Measurements from ENCODE around the gene CACNA1C. TPM values are rescaled to one million over a fixed set of nuclear protein-coding genes. Genes with fewer than 3 reads are reported as not detected.

Gene CACNA1C
- total and polyA plus RNA-seq, 5 donors: 34.6 to 163 (median 123) TPM

DNA sequence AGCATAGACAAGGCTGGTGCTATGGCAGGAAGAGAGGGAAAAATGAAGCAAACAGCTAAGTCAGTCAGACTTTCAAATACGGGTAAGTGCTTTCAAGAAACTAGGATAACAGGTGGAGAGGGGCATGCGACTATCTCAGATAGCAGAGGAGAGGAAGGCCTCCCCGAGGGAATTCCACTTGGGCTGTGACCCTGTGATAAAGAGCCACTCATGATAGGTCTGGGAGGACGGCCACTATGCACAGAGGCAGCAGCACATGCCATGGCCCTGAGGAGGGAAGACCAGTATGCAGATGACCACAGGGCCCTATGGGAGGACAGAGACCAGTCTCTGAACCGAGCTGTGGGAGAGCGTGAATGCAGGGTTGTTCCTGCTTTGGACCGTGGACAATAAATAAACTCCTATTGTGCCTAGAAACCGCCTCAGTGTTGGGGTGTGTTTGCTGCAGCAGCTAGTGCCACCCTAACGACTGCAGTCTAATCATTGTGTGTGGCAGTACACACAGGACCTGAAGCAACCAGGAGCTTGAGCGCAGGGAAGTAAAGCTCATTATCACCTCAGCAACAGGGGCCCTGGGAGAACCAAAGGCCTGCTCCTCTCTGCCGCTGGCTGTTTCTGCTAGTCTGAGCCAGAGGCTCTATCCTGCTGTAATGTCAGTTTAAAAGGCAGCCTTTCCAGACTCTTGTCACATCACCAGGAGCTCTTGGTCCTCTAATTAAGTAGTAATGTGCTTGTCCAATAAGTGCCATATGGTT is 119.1 kb downstream of the CACNA1C start:
- WGBS: 65% methylated on average over 11 of the region's 11 CpGs
- Histone ChIP-seq H3K9me3 (ENCODE audit: control insufficient read depth, low read length) (no peaks in the 10 kb centered on the region), H3K27me3 (ENCODE audit: control insufficient read depth, insufficient read depth) (no peaks in the 10 kb centered on the region), H3K27ac (ENCODE audit: low read length) (peak overlapping the region; percentile 42), H3K4me3 (ENCODE audit: low read length) (no peak overlapping the region), H3K4me1 (ENCODE audit: control insufficient read depth, insufficient read depth, low read length) (peaks cover 32% of the 10 kb centered on the region)
- ATAC-seq (peak in 1 of 2 donors; percentile 4), DNase-seq (no peak)
- intact Hi-C loops (cut with DNase I): no loop called here

DNA sequence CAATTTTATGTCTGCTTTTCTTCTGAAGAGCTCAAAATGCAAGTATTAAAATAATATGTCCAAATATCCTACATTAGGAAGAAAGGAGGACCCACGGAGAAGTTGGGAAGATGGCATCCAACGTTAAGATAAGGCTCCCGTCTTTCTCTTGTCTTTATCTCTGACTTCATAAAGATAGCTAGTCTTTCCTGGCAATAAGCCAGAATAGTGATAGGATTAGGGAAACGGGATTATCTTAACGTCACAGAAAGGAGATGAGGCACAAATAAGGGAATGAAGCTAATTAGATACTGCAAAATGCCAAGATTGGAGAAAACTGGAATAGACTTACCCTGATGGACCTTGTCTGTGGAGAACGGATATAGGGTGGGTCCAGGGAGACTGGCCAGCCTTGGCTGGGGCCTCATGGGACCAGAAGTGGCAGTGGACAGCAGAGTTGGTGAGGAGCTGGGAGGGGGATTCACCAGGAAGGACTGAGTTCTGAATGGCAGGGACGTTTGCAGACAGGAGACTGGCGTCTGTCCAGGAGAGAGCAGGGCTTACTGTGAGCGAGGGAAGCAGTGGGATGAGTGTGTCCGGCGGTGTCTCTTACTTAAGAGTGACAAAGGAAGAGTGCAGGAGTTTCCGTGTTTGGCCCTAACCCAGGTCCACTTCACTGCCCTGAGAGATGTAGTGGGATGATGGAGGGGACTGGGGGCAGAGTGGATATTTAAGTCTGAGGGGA is 119.9 kb downstream of the CACNA1C start:
- peak in 2 of 3 donors; percentile 48 to 69 for DNase-seq
- intact Hi-C loops (cut with DNase I): no loop called here
- H3K4me1 ChIP-seq (ENCODE audit: control insufficient read depth, insufficient read depth, low read length): peaks cover 32% of the 10 kb centered on the region

DNA sequence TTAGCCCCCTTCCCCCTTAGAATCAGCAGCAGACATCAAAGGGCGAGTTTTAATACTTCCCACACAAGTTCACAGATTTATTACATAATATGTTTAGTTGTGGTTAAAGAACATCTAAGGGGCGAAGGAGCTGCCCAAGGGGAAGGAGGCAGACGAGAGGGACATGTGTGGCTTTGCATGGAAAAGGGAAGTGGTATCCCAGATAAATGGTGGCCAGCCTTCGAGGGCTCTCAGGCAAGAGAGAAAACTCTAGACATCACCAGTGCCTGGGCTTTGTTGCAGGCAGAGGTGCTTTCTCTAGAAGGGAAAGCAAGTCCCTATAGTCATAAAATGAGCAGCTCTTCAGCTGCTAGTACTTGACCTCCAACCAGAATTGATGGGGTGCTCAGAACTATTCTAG is 121.2 kb downstream of the CACNA1C start:
- Histone ChIP-seq H3K4me3 (ENCODE audit: low read length) (no peak overlapping the region), H3K27me3 (ENCODE audit: control insufficient read depth, insufficient read depth) (no peaks in the 10 kb centered on the region), H3K4me1 (ENCODE audit: control insufficient read depth, insufficient read depth, low read length) (peaks cover 29% of the 10 kb centered on the region), H3K27ac (ENCODE audit: low read length) (no peak overlapping the region), H3K9me3 (ENCODE audit: control insufficient read depth, low read length) (no peaks in the 10 kb centered on the region)
- 76% methylated on average over 4 of the region's 4 CpGs for WGBS
- no peak for DNase-seq
- ATAC-seq: no peak
- intact Hi-C loops (cut with DNase I): no loop called here

More for the DNA sequence above, 119.9 kb downstream of the CACNA1C start:
- Histone ChIP-seq H3K27ac (ENCODE audit: low read length) (peak overlapping the region; percentile 63), H3K4me3 (ENCODE audit: low read length) (no peak overlapping the region), H3K9me3 (ENCODE audit: control insufficient read depth, low read length) (no peaks in the 10 kb centered on the region), H3K27me3 (ENCODE audit: control insufficient read depth, insufficient read depth) (no peaks in the 10 kb centered on the region)
- ATAC-seq: peak; percentile 22 to 35
- WGBS: 25% methylated on average over 12 of the region's 12 CpGs

DNA sequence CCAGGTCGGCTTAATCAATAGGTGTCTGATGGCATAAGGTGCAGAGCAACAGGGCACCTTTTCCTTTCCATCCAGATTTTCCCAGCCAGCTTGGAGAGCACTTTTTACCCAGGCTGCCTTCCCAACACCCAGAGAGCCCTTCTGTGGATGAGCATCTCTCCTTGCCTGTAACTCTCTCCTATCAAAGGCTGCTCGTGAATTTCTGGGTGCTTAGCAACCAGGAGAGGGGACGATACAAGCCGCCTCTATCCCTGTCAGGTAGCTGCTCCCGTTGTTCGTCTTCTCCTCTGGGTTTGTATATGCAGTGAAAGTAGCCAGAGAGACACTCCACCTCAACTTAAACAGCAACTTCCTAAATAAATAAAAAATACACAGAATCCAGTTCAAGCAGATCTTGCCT is 124.2 kb downstream of the CACNA1C start:
- Histone ChIP-seq H3K9me3 (ENCODE audit: control insufficient read depth, low read length) (no peaks in the 10 kb centered on the region), H3K27ac (ENCODE audit: low read length) (no peak overlapping the region), H3K4me3 (ENCODE audit: low read length) (no peak overlapping the region), H3K4me1 (ENCODE audit: control insufficient read depth, insufficient read depth, low read length) (peaks cover 18% of the 10 kb centered on the region), H3K27me3 (ENCODE audit: control insufficient read depth, insufficient read depth) (no peaks in the 10 kb centered on the region)
- intact Hi-C loops (cut with DNase I): no loop called here
- DNase-seq (no peak), ATAC-seq (no peak)
- 84% methylated on average over 6 of the region's 6 CpGs for WGBS

DNA sequence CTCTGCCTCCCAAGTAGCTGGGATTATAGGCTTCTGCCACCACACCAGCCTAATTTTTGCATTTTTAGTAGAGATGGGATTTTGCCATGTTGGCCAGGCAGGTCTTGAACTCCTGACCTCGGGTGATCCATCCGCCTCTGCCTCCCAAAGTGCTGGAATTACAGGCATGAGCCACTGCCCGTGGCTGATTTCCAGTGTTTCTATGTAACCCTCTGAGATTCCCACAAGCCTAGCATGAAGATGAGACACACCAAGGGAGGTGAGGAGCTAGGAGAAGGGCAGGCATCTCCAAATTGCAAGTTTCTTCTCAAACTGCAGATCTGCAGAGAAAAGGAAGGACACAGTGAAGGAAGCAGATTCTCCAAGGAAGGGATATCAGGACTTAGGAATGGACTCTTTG is 125.0 kb downstream of the CACNA1C start:
- intact Hi-C loops (cut with DNase I): no loop called here
- H3K27ac ChIP-seq (ENCODE audit: low read length): no peak overlapping the region
- H3K4me3 ChIP-seq (ENCODE audit: low read length): no peak overlapping the region
- H3K27me3 ChIP-seq (ENCODE audit: control insufficient read depth, insufficient read depth): no peaks in the 10 kb centered on the region
- no peak for ATAC-seq
- 74% methylated on average over 3 of the region's 3 CpGs for WGBS
- no peaks in the 10 kb centered on the region for H3K9me3 ChIP-seq (ENCODE audit: control insufficient read depth, low read length)
- H3K4me1 ChIP-seq (ENCODE audit: control insufficient read depth, insufficient read depth, low read length): peaks cover 16% of the 10 kb centered on the region
- no peak for DNase-seq

DNA sequence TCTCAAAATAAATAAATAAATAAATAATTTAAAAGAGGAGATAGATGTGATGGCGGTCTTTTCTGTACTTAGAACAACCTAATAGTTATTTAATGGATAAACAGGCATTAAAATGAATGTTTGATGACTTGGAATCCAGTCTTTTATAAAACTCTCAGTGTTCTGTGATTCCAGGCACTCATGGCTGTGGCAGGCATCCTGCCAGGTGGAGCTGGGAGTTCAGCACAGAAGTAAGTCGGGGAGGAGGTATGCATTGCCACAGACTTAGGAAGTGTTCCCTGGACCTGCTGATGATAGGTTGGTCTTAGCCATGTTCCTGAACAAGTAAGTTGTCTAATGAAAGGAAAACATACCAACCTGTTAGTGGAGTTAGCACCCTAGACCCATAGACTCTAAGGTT is 126.3 kb downstream of the CACNA1C start:
- H3K4me3 ChIP-seq (ENCODE audit: low read length): no peak overlapping the region
- intact Hi-C loops (cut with DNase I): no loop called here
- ATAC-seq: no peak
- peak in 1 of 3 donors; percentile 61 for DNase-seq
- peak overlapping the region; percentile 61 for H3K27ac ChIP-seq (ENCODE audit: low read length)
- H3K9me3 ChIP-seq (ENCODE audit: control insufficient read depth, low read length): no peaks in the 10 kb centered on the region
- peaks cover 11% of the 10 kb centered on the region for H3K4me1 ChIP-seq (ENCODE audit: control insufficient read depth, insufficient read depth, low read length)
- H3K27me3 ChIP-seq (ENCODE audit: control insufficient read depth, insufficient read depth): no peaks in the 10 kb centered on the region
- WGBS: 88% methylated on average over 2 of the region's 2 CpGs

DNA sequence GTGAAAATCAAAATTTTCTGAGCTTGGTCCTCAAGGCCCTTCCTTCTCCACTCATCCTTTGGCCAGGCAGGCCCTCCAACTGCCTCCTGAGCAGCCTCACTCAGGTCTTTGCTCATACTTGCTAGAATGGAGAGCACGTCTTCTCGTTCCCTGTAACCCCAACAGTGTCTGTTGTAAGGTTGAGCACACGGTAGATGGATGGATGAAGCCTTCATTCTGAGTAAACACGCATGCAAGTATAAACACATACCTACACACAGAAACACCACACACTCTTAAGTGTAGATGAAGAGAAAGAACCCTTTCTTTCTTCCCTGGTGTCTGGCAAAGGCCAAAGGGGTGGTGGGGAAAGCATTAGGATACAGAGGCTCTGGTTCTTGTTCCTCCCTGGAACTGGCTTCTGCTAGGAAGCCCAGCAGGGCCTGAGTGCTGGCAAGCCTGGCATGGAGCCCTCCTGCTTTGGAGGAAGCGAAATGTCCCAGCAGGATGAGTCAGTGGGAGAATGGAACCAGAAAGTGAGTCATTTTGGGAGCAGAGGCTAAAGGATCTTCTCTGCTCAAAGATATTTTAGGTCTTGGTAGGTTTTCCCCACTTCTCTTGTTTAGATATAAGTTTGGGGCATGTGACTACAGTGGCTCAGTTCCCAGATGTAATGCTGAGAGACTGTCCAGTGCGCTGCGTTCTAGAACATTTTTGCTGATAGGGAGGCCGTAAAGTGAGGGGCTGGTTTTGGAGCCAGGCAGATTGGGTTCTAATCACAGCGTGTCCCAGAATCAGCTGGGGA is 127.4 kb downstream of the CACNA1C start:
- Histone ChIP-seq H3K27me3 (ENCODE audit: control insufficient read depth, insufficient read depth) (no peaks in the 10 kb centered on the region), H3K9me3 (ENCODE audit: control insufficient read depth, low read length) (no peaks in the 10 kb centered on the region), H3K4me1 (ENCODE audit: control insufficient read depth, insufficient read depth, low read length) (peaks cover 11% of the 10 kb centered on the region), H3K27ac (ENCODE audit: low read length) (peak overlapping the region; percentile 66), H3K4me3 (ENCODE audit: low read length) (no peak overlapping the region)
- ATAC-seq (peak; percentile 87 to 88), DNase-seq (peak; percentile 87 to 90 (median 87))
- intact Hi-C loops (cut with DNase I): no loop called here
- 58% methylated on average over 9 of the region's 9 CpGs for WGBS

DNA sequence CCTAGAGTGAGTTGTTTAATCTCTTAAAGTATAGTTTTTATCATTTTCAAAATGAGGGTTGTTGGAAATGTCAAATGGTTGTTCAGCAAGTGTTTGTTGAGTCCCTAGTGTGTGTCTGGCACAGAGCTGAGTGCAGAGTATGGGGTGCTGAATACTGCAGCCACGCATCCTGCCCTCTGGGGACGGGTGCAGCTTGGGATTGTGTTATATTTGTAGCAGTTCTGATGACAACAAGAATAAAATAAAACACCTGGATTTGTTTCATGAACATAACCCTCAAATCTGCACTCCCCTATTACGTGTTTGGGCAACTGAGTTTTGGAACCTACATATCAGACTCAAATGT is 127.9 kb downstream of the CACNA1C start:
- Histone ChIP-seq H3K27me3 (ENCODE audit: control insufficient read depth, insufficient read depth) (no peaks in the 10 kb centered on the region), H3K9me3 (ENCODE audit: control insufficient read depth, low read length) (no peaks in the 10 kb centered on the region), H3K4me3 (ENCODE audit: low read length) (no peak overlapping the region), H3K4me1 (ENCODE audit: control insufficient read depth, insufficient read depth, low read length) (peaks cover 11% of the 10 kb centered on the region), H3K27ac (ENCODE audit: low read length) (peak overlapping the region; percentile 66)
- intact Hi-C loops (cut with DNase I): no loop called here
- DNase-seq: peak in 1 of 3 donors; percentile 78
- ATAC-seq: peak; percentile 59 to 73
- 44% methylated on average over 3 of the region's 3 CpGs for WGBS

DNA sequence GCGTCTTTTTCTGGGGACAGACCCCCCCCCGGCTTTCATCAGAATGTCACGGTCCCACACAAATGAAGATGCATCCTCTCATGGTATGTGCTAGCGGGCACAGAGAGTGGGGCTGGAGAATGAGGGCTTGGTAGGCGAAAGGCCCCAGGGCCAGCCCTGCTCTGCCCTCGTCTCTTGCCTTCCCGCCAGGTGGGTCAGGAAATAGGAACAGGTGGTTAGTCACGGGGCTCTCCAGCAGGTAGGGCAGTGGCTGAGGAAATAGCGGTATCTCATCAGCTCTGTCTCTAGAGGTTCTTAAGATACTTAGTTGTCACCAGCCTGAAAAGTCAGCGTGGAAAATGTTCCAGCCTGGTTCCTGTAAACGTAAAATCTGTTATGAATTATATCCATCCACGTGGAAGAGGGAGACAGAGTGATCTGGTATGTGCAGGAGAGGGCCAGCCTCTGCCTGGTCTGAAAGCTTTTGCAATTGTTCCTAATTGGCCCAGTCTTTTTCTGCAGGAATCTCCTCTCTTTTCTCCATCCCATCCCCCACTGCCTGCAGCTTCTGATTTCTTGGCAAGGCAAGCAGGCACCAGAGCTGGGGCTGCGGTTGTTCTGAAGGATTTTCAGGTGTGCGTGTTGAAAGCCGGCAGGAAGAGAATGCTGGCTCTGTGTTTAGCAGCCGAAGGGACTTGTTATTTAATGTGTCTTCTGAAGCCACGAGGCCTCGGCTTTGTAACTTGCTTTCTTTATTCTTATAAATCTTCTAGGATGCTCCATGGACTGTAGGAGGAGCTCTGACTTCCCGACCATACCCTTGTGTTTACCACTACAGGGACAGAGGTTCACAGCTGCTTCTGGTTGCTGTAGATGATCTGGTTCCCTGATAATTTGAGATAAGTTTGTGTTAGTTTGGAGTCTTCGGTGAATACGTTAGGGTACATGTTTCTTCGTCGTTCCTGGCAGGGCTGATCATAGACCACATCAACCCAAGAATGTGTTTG is 131.1 kb downstream of the CACNA1C start:
- H3K4me3 ChIP-seq (ENCODE audit: low read length): no peak overlapping the region
- H3K9me3 ChIP-seq (ENCODE audit: control insufficient read depth, low read length): no peaks in the 10 kb centered on the region
- peaks cover 11% of the 10 kb centered on the region for H3K4me1 ChIP-seq (ENCODE audit: control insufficient read depth, insufficient read depth, low read length)
- H3K27me3 ChIP-seq (ENCODE audit: control insufficient read depth, insufficient read depth): no peaks in the 10 kb centered on the region
- peak overlapping the region; percentile 68 for H3K27ac ChIP-seq (ENCODE audit: low read length)
- no peak for DNase-seq
- WGBS: 52% methylated on average over 23 of the region's 23 CpGs
- no peak for ATAC-seq
- intact Hi-C loops (cut with DNase I): no loop called here

DNA sequence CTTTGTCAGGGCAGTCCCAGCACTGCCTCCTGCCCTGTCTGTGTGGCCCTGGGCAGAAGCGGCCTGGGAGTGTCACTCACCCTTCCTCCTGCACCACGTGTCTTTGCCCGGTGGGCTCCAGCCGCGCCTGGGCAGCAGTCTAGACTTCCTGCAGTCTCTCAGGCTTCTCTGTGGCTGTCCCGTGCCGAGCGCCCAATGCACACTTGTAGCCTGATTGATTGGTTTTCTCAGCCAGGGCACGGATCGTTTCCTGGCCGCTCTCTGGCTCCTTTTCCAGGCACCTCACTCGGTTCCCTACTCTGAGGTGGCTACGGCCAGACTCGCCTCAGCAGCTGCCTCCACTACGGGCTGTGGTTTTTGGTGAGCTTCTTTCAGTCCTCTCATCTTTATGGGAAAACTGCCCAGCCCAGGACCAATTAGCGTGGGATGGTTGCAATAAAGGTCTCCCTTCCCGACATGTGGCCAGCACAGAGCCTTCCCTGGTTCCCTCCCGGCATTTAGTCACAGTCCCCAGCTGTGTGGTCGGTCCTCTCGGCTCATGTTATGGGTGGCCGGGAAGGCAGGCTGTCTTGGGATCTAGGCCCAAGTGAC is 133.1 kb downstream of the CACNA1C start:
- intact Hi-C loops (cut with DNase I): no loop called here
- Histone ChIP-seq H3K4me1 (ENCODE audit: control insufficient read depth, insufficient read depth, low read length) (peaks cover 4% of the 10 kb centered on the region), H3K4me3 (ENCODE audit: low read length) (no peak overlapping the region), H3K27ac (ENCODE audit: low read length) (no peak overlapping the region), H3K9me3 (ENCODE audit: control insufficient read depth, low read length) (no peaks in the 10 kb centered on the region), H3K27me3 (ENCODE audit: control insufficient read depth, insufficient read depth) (no peaks in the 10 kb centered on the region)
- DNase-seq: no peak
- no peak for ATAC-seq
- 94% methylated on average over 21 of the region's 21 CpGs for WGBS
